ENCODE measurements around the gene PTPRN2. TPM values are rescaled to one million over a fixed set of nuclear protein-coding genes. Genes with fewer than 3 reads are reported as not detected.

PTPRN2 gene
- total RNA-seq, 2 donors from 2014 or later: 26.1 to 55.5 TPM

DNA sequence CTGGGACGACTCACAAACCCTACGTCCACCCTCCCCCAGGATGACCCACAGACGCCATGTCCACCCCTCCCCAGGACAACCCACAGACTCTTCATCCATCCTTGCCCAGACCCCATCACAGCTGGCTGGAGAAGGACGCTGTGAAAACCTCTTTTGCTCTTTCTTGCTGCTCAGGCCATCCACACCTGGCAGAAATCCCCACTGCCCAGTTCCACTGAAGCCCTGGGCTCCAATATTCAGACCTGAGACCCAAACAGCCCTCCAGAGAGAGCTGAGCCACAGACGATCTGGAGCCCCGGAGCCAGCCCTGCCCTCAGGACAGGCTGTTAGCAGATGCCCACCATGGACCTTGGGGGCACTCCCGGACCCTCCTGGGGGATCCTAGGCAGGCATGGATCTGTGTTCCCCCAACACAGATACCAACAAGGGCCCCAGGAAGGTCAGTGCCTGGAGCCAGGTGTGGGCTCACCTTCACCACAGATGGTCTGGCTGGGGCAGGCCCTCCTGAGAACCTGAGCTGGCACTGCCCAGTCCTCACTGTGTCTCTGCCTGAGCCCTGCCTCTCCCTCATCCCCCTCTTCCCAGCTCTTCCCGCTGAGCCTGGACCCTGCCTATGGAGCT is 226.2 kb downstream of the PTPRN2 start:
- H3K9me3 ChIP-seq: no peaks in the 10 kb centered on the region
- TF ChIP-seq POLR2A (IDR thresholded peaks at IDR 0.05) (no peak), POLR2AphosphoS5 (IDR thresholded peaks at IDR 0.05) (no peak)
- TF ChIP-seq, protein P1, sequence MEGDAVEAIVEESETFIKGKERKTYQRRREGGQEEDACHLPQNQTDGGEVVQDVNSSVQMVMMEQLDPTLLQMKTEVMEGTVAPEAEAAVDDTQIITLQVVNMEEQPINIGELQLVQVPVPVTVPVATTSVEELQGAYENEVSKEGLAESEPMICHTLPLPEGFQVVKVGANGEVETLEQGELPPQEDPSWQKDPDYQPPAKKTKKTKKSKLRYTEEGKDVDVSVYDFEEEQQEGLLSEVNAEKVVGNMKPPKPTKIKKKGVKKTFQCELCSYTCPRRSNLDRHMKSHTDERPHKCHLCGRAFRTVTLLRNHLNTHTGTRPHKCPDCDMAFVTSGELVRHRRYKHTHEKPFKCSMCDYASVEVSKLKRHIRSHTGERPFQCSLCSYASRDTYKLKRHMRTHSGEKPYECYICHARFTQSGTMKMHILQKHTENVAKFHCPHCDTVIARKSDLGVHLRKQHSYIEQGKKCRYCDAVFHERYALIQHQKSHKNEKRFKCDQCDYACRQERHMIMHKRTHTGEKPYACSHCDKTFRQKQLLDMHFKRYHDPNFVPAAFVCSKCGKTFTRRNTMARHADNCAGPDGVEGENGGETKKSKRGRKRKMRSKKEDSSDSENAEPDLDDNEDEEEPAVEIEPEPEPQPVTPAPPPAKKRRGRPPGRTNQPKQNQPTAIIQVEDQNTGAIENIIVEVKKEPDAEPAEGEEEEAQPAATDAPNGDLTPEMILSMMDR (IDR thresholded peaks at IDR 0.05): no peak
- H3K27ac ChIP-seq: no peak overlapping the region
- H3K4me3 ChIP-seq: no peak overlapping the region
- H3K27me3 ChIP-seq (replicated peaks; ENCODE audit: insufficient read depth): no peaks in the 10 kb centered on the region
- H3K36me3 ChIP-seq: no peaks in the 10 kb centered on the region
- no peak for DNase-seq (ENCODE audit: low spot score)
- intact Hi-C loops (cut with DNase I): no loop called here
- 66% methylated on average over 7 of the region's 8 CpGs for WGBS
- H3K4me1 ChIP-seq (replicated peaks): no peaks in the 10 kb centered on the region

- intact Hi-C loops (cut with DNase I): no loop called here
Observed at GRCh38 chr7:158358926-158359645, 228.5 kb downstream of the PTPRN2 start.

GRCh38 chr7:158357898-158358821 is 229.5 kb downstream of the PTPRN2 start:
- Histone ChIP-seq H3K36me3 (no peaks in the 10 kb centered on the region), H3K27me3 (replicated peaks; ENCODE audit: insufficient read depth) (no peaks in the 10 kb centered on the region), H3K9me3 (no peaks in the 10 kb centered on the region), H3K4me3 (no peak overlapping the region), H3K27ac (no peak overlapping the region), H3K4me1 (replicated peaks) (no peaks in the 10 kb centered on the region)
- 89% methylated on average over 26 of the region's 26 CpGs for WGBS
- intact Hi-C loops (cut with DNase I): no loop called here
- no peak for DNase-seq (ENCODE audit: low spot score)
- no peak for TF ChIP-seq POLR2AphosphoS5 (IDR thresholded peaks at IDR 0.05)
- TF ChIP-seq POLR2A (IDR thresholded peaks at IDR 0.05): no peak
- TF ChIP-seq, protein P1 (IDR thresholded peaks at IDR 0.05): no peak

More at GRCh38 chr7:158358926-158359645, 228.5 kb downstream of the PTPRN2 start:
- Histone ChIP-seq H3K27ac (no peak overlapping the region), H3K36me3 (no peaks in the 10 kb centered on the region), H3K9me3 (no peaks in the 10 kb centered on the region), H3K27me3 (replicated peaks; ENCODE audit: insufficient read depth) (no peaks in the 10 kb centered on the region), H3K4me1 (replicated peaks) (no peaks in the 10 kb centered on the region), H3K4me3 (no peak overlapping the region)
- DNase-seq (ENCODE audit: low spot score): no peak
- 88% methylated on average over 16 of the region's 16 CpGs for WGBS
- TF ChIP-seq POLR2AphosphoS5 (IDR thresholded peaks at IDR 0.05) (no peak), POLR2A (IDR thresholded peaks at IDR 0.05) (no peak)
- TF ChIP-seq, protein P1 (IDR thresholded peaks at IDR 0.05): no peak

- intact Hi-C loops (cut with DNase I): no loop called here
- H3K27ac ChIP-seq: no peak overlapping the region
- 92% methylated on average over 30 of the region's 30 CpGs for WGBS
- H3K9me3 ChIP-seq: no peaks in the 10 kb centered on the region
- H3K4me1 ChIP-seq (replicated peaks): no peaks in the 10 kb centered on the region
- H3K4me3 ChIP-seq: no peak overlapping the region
- H3K27me3 ChIP-seq (replicated peaks; ENCODE audit: insufficient read depth): no peaks in the 10 kb centered on the region
- DNase-seq (ENCODE audit: low spot score): no peak
- TF ChIP-seq POLR2A (IDR thresholded peaks at IDR 0.05): no peak
- TF ChIP-seq, protein P1 (IDR thresholded peaks at IDR 0.05): no peak
- no peak for TF ChIP-seq POLR2AphosphoS5 (IDR thresholded peaks at IDR 0.05)
- H3K36me3 ChIP-seq: no peaks in the 10 kb centered on the region
Observed at GRCh38 chr7:158357106-158357897, 230.3 kb downstream of the PTPRN2 start.
